HCT116 (cell line): Measurements from ENCODE around the gene MOB2. TPM values are rescaled to one million over a fixed set of nuclear protein-coding genes. Genes with fewer than 3 reads are reported as not detected.

ENCODE experiments used
- ATAC-seq: fragments of 200-7000 bp; cut with Tn5 transposase; 2 replicates; pipeline ENCODE4 v1.9.1; 2020; ENCODE audit warnings: mild to moderate bottlenecking, moderate library complexity
- BruUV-seq: library from RNA; stranded (reverse); fragments of 400-500 nt; replicated peaks from 2 replicates; lab custom pipeline; 2021; lab: Mats Ljungman, UMichigan
- CTCF ChIA-PET: fragments of 300-600 bp; sonication (Branson Sonifier 250); formaldehyde crosslinking; loops from one replicate; lab custom pipeline; 2021; ENCODE audit warnings: antibody characterized with exemption; lab: Charles Lee
- POLR2A ChIA-PET: fragments of 300-600, 350-600 bp; sonication (Branson Sonifier 250); formaldehyde crosslinking; loops from one replicate; lab custom pipeline; 2021; ENCODE audit warnings: antibody characterized with exemption; lab: Charles Lee
- RAD21 ChIA-PET, 2 experiments: fragments of 300-600 bp; sonication (Branson Sonifier 250); formaldehyde crosslinking; loops; one replicate each; lab custom pipeline; 2023; ENCODE audit warnings: low total read pairs in 2 of 2; ENCODE audit not compliant: uncharacterized antibody in 2 of 2, unreplicated experiment in 2 of 2, low non-redundant PET in 1 of 2; lab: Charles Lee
- DNase-seq: peaks from one replicate; pipeline ENCODE4 v3.0.0-alpha.2; 2010; ENCODE audit warnings: low read depth, low spot score
- H2AFZ ChIP-seq: fragments of 200-600 bp; shearing (Covaris generic), sonication (generic); 2 replicates; pipeline ENCODE4 v1.6.1; 2017; ENCODE audit warnings: low read depth, mixed run types, mixed read lengths, antibody characterized with exemption, low read length; ENCODE audit not compliant: poor library complexity, severe bottlenecking
- H3K27ac ChIP-seq: 2 replicates; pipeline ENCODE4 v1.5.1; 2012; ENCODE audit warnings: low read depth, low read length
- H3K27me3 ChIP-seq: fragments of 200-600 bp; sonication (generic); 2 replicates; pipeline ENCODE4 v1.6.1; 2016; ENCODE audit warnings: mixed run types, low read length, mixed read lengths; ENCODE audit not compliant: insufficient read depth
- H3K36me3 ChIP-seq, 2 experiments: fragments of 200-500 bp in 1 of 2; fragments of 200-600 bp in 1 of 2; sonication (Bioruptor generic) in 1 of 2; sonication (generic) in 1 of 2; 2 replicates each; pipeline versions ENCODE4 v1.5.1 to v1.6.1; 2014 to 2016; ENCODE audit warnings: low read length in 2 of 2, inconsistent platforms in 1 of 2, mixed read lengths in 1 of 2, mixed run types in 1 of 2; ENCODE audit not compliant: insufficient read depth in 2 of 2, control insufficient read depth in 1 of 2
- H3K4me1 ChIP-seq, 2 experiments: fragments of 200-600 bp in 1 of 2; sonication (generic) in 1 of 2; 2 replicates each; pipeline versions ENCODE4 v1.5.1 to v1.6.1; 2012 to 2017; ENCODE audit warnings: low read length in 2 of 2, inconsistent platforms in 1 of 2, mild to moderate bottlenecking in 1 of 2, mixed read lengths in 1 of 2, mixed run types in 1 of 2, moderate library complexity in 1 of 2; ENCODE audit not compliant: insufficient read depth in 2 of 2, control insufficient read depth in 1 of 2
- H3K4me2 ChIP-seq: fragments of 200-600 bp; sonication (generic); 2 replicates; pipeline ENCODE4 v1.6.1; 2017; ENCODE audit warnings: mixed run types, low read length, mixed read lengths
- H3K4me3 ChIP-seq, 2 experiments: fragments of 200-600 bp in 1 of 2; sonication (generic) in 1 of 2; replicated peaks in 1 of 2; 2 replicates each; pipeline ENCODE4 v1.5.1; 2011 to 2016; ENCODE audit warnings: low read length in 2 of 2, control low read depth in 1 of 2, low read depth in 1 of 2, mild to moderate bottlenecking in 1 of 2, mixed read lengths in 1 of 2, mixed run types in 1 of 2
- H3K79me2 ChIP-seq: fragments of 200-600 bp; sonication (generic); 2 replicates; pipeline ENCODE4 v1.6.1; 2017; ENCODE audit warnings: mild to moderate bottlenecking, mixed run types, low read length, moderate library complexity, mixed read lengths; ENCODE audit not compliant: insufficient read depth
- H3K9ac ChIP-seq: fragments of 200-600 bp; sonication (generic); 2 replicates; pipeline ENCODE4 v1.6.1; 2016; ENCODE audit warnings: low read length, mixed read lengths
- H3K9me2 ChIP-seq: fragments of 200-600 bp; sonication (generic), shearing (Covaris generic); 2 replicates; pipeline ENCODE4 v1.6.1; 2017; ENCODE audit warnings: mixed run types, mild to moderate bottlenecking, moderate library complexity; ENCODE audit not compliant: insufficient read depth
- H3K9me3 ChIP-seq, 2 experiments: fragments of 200-500 bp in 1 of 2; fragments of 200-600 bp in 1 of 2; sonication (Bioruptor generic) in 1 of 2; sonication (generic) in 1 of 2; 2 replicates each; pipeline ENCODE4 v1.6.1; 2014 to 2017; ENCODE audit warnings: low read length in 2 of 2, mixed read lengths in 2 of 2, inconsistent platforms in 1 of 2, low read depth in 1 of 2, mild to moderate bottlenecking in 1 of 2, mixed run types in 1 of 2, moderate library complexity in 1 of 2; ENCODE audit not compliant: control insufficient read depth in 1 of 2, insufficient read depth in 1 of 2
- H4K20me1 ChIP-seq: fragments of 200-600 bp; sonication (generic), shearing (Covaris generic); 2 replicates; pipeline ENCODE4 v1.6.1; 2017; ENCODE audit warnings: mixed run types, mild to moderate bottlenecking, moderate library complexity; ENCODE audit not compliant: insufficient read depth
- ATF3 ChIP-seq: IDR thresholded peaks from 2 replicates; pipeline ENCODE4 v1.6.1; 2012
- CEBPB ChIP-seq: IDR thresholded peaks from 2 replicates; pipeline ENCODE4 v1.6.1; 2012; ENCODE audit warnings: low read depth
- CTCF ChIP-seq, 3 experiments: fragments of 200-600 bp in 1 of 3; sonication (generic) in 1 of 3; IDR thresholded peaks in 2 of 3; conservative IDR thresholded peaks in 1 of 3; 2 replicates each; pipeline ENCODE4 v1.5.1; 2012 to 2017; ENCODE audit warnings: low read depth in 2 of 3, low read length in 2 of 3, antibody characterized with exemption in 1 of 3, borderline replicate concordance in 1 of 3, control low read depth in 1 of 3, mild to moderate bottlenecking in 1 of 3, mixed read lengths in 1 of 3, mixed run types in 1 of 3, moderate library complexity in 1 of 3; ENCODE audit not compliant: insufficient read depth in 1 of 3
- EGR1 ChIP-seq: IDR thresholded peaks from 2 replicates; pipeline ENCODE4 v1.6.1; 2012; ENCODE audit warnings: low read depth
- EZH2 ChIP-seq: fragments of 200-600 bp; sonication (generic); IDR thresholded peaks from 2 replicates; pipeline ENCODE4 v1.6.1; 2017; ENCODE audit warnings: antibody characterized with exemption, mixed run types
- EZH2phosphoT487 ChIP-seq: fragments of 200-600 bp; IDR thresholded peaks from 2 replicates; pipeline ENCODE4 v1.6.1; 2018; ENCODE audit warnings: antibody characterized with exemption, borderline replicate concordance
- FOSL1 ChIP-seq: IDR thresholded peaks from 2 replicates; pipeline ENCODE4 v1.6.1; 2012; ENCODE audit warnings: low read depth
- MAX ChIP-seq: IDR thresholded peaks from 2 replicates; pipeline ENCODE4 v1.6.1; 2012
- RAD21 ChIP-seq: IDR thresholded peaks from 2 replicates; pipeline ENCODE4 v1.6.1; 2012; ENCODE audit warnings: low read depth, mild to moderate bottlenecking
- REST ChIP-seq: IDR thresholded peaks from 2 replicates; pipeline ENCODE4 v1.6.1; 2012; ENCODE audit warnings: low read depth
- ZFX ChIP-seq: fragments of 450-650 bp; IDR thresholded peaks from 2 replicates; pipeline ENCODE4 v1.6.1; 2017
- ZNF274 ChIP-seq: fragments of 200-500 bp; sonication (Bioruptor generic); IDR thresholded peaks from 2 replicates; pipeline ENCODE4 v1.6.1; 2014; ENCODE audit warnings: mild to moderate bottlenecking, low read depth, low read length, inconsistent platforms
- intact Hi-C: fragments of 100-400 bp; cut with micrococcal nuclease; formaldehyde crosslinking; loops from 2 replicates; pipeline ENCODE4 v1.10.0; 2022
- total RNA-seq: library from RNA; stranded (reverse); gene quantifications from one replicate; pipeline ENCODE4 v1.2.1, GENCODE V29; 2021; ENCODE audit not compliant: unreplicated experiment

MOB2 gene
- total RNA-seq, 1 experiment from 2014 or later: 25.7 TPM

GRCh38 chr11:1491379-1491778, 4.8 kb upstream of the MOB2 start (continued):
- TF ChIP-seq RAD21 (no peak), CTCF (IDR thresholded peaks at IDR 0.05 in 2 of 3, conservative IDR thresholded peaks at IDR 0.05 in 1 of 3; ENCODE audit: borderline replicate concordance in 1 of 3, insufficient read depth in 1 of 3, low read depth in 2 of 3, low read length in 2 of 3) (no peak), EGR1 (no peak), EZH2 (no peak), ATF3 (no peak), ZNF274 (no peak)

- no peaks in the 10 kb centered on the region for H3K9me3 ChIP-seq
- CTCF ChIA-PET: no interaction called here
- H3K4me3 ChIP-seq: no peak overlapping the region
- no peak for DNase-seq
- peaks cover 40% of the 10 kb centered on the region for H3K79me2 ChIP-seq
- no peak overlapping the region for H3K4me2 ChIP-seq
- TF ChIP-seq FOSL1: no peak
- TF ChIP-seq REST: no peak
- no peak for TF ChIP-seq EZH2
- no peak for TF ChIP-seq MAX
- TF ChIP-seq ZFX: no peak
- no peak for TF ChIP-seq CEBPB
- TF ChIP-seq EZH2phosphoT487: no peak
- no peak for TF ChIP-seq ATF3
- TF ChIP-seq, all 23 proteins: peak for 0
- Histone ChIP-seq H3K27ac (no peak overlapping the region), H3K9me2 (no peaks in the 10 kb centered on the region), H3K4me1 (peaks cover 3 to 8% of the 10 kb centered on the region in 2 experiments; a peak in 2 of 4 replicates), H4K20me1 (peaks cover 4% of the 10 kb centered on the region; the same call in 1 of the 2 replicates), H3K27me3 (no peaks in the 10 kb centered on the region), H2AFZ (no peak overlapping the region), H3K9ac (no peak overlapping the region), H3K36me3 (no peaks in the 10 kb centered on the region)
- ChIA-PET RAD21 (no interaction called here), POLR2A (no interaction called here)
- intact Hi-C loops: no loop called here
- ATAC-seq: no peak
- no TSS peak for BruUV-seq
These were observed 4.1 kb upstream of the MOB2 start for GRCh38 chr11:1490651-1491050.
